Measurements from ENCODE around the gene CORIN. TPM values are rescaled to one million over a fixed set of nuclear protein-coding genes. Genes with fewer than 3 reads are reported as not detected.

Gene CORIN, protein sequence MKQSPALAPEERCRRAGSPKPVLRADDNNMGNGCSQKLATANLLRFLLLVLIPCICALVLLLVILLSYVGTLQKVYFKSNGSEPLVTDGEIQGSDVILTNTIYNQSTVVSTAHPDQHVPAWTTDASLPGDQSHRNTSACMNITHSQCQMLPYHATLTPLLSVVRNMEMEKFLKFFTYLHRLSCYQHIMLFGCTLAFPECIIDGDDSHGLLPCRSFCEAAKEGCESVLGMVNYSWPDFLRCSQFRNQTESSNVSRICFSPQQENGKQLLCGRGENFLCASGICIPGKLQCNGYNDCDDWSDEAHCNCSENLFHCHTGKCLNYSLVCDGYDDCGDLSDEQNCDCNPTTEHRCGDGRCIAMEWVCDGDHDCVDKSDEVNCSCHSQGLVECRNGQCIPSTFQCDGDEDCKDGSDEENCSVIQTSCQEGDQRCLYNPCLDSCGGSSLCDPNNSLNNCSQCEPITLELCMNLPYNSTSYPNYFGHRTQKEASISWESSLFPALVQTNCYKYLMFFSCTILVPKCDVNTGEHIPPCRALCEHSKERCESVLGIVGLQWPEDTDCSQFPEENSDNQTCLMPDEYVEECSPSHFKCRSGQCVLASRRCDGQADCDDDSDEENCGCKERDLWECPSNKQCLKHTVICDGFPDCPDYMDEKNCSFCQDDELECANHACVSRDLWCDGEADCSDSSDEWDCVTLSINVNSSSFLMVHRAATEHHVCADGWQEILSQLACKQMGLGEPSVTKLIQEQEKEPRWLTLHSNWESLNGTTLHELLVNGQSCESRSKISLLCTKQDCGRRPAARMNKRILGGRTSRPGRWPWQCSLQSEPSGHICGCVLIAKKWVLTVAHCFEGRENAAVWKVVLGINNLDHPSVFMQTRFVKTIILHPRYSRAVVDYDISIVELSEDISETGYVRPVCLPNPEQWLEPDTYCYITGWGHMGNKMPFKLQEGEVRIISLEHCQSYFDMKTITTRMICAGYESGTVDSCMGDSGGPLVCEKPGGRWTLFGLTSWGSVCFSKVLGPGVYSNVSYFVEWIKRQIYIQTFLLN
- total RNA-seq (2021; ENCODE audit: unreplicated experiment) (3.5 TPM), Bru-seq, nascent RNA (percentile 52 among the genes with signal in this experiment), BruChase-seq, experiment 1, labeled RNA remaining after a 6-hour chase (percentile 78 among the genes with signal in this experiment), BruChase-seq, experiment 2, labeled RNA remaining after a 2-hour chase (percentile 71 among the genes with signal in this experiment)
- 1.4 and 2.2 TPM in 2 replicates for polyA plus RNA-seq (2012)
- long read RNA-seq, partial matches to known transcripts: 0 of 1 reads
- long read RNA-seq, other reads (novel, unspliced or antisense): 1 of 1 reads

DNA sequence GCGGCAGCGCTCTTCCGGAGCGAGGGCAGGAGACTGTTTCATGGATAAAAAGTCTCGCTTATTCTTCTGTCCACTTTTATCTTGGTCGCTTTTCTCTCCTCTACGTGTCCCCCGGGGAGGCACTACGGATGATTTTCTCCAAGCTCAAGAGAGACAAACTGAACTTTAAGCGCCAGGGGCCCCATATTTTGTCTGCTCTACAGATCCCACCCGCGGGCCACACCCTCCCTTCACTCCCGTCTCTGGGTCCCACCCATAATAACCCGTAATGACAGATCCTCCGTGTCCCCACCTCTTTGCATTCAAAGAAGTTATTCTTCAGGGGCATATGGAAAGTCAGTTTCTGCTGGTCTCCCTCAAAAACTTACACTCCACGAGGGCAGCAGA lies at the start of gene CORIN:
Gene CORIN, minus strand, starts transcription at position 160 of the 387 bp plus-strand sequence. Its CDS starts 118 bp downstream, at position 42.
- ChIA-PET POLR2A (no interaction called here), RAD21 (ENCODE audit: low non-redundant PET in 1 of 2, low total read pairs in 2 of 2, uncharacterized antibody in 2 of 2, unreplicated experiment in 2 of 2) (no interaction called here), CTCF (no interaction called here)
- no peaks in the 10 kb centered on the region for H3K79me2 ChIP-seq (ENCODE audit: insufficient read depth, low read length)
- H3K9ac ChIP-seq (ENCODE audit: low read length): no peak within 1 kb of the TSS
- no peaks in the 10 kb centered on the region for H3K4me1 ChIP-seq (ENCODE audit: control insufficient read depth in 1 of 2, insufficient read depth in 2 of 2, low read length in 2 of 2)
- no peak for ATAC-seq
- no peaks in the 10 kb centered on the region; a peak in 1 of 4 replicates for H3K36me3 ChIP-seq (ENCODE audit: control insufficient read depth in 1 of 2, insufficient read depth in 2 of 2, low read length in 2 of 2)
- H3K4me2 ChIP-seq (ENCODE audit: low read length): no peak within 1 kb of the TSS
- no peaks in the 10 kb centered on the region for H4K20me1 ChIP-seq (ENCODE audit: insufficient read depth)
- TF ChIP-seq POLR2A (IDR thresholded peaks at IDR 0.05; ENCODE audit: borderline replicate concordance, extremely low read depth, insufficient read depth, insufficient read length) (no peak), CEBPB (IDR thresholded peaks at IDR 0.05; ENCODE audit: low read depth) (no peak), EZH2 (IDR thresholded peaks at IDR 0.05) (no peak), ZNF274 (IDR thresholded peaks at IDR 0.05; ENCODE audit: low read depth, low read length) (no peak), SIN3A (IDR thresholded peaks at IDR 0.05; ENCODE audit: low read depth) (no peak), RAD21 (IDR thresholded peaks at IDR 0.05; ENCODE audit: low read depth) (no peak), POLR2AphosphoS5 (IDR thresholded peaks at IDR 0.05; ENCODE audit: low read depth, low read length) (no peak), SP1 (IDR thresholded peaks at IDR 0.05; ENCODE audit: low read depth) (no peak), EZH2phosphoT487 (IDR thresholded peaks at IDR 0.05; ENCODE audit: borderline replicate concordance) (no peak), ELF1 (IDR thresholded peaks at IDR 0.05; ENCODE audit: borderline replicate concordance, low read depth) (no peak), TCF7L2 (IDR thresholded peaks at IDR 0.05; ENCODE audit: borderline replicate concordance, extremely low read depth, insufficient read depth, insufficient read length) (no peak), JUND (IDR thresholded peaks at IDR 0.05) (no peak)
- TF ChIP-seq, protein P1, sequence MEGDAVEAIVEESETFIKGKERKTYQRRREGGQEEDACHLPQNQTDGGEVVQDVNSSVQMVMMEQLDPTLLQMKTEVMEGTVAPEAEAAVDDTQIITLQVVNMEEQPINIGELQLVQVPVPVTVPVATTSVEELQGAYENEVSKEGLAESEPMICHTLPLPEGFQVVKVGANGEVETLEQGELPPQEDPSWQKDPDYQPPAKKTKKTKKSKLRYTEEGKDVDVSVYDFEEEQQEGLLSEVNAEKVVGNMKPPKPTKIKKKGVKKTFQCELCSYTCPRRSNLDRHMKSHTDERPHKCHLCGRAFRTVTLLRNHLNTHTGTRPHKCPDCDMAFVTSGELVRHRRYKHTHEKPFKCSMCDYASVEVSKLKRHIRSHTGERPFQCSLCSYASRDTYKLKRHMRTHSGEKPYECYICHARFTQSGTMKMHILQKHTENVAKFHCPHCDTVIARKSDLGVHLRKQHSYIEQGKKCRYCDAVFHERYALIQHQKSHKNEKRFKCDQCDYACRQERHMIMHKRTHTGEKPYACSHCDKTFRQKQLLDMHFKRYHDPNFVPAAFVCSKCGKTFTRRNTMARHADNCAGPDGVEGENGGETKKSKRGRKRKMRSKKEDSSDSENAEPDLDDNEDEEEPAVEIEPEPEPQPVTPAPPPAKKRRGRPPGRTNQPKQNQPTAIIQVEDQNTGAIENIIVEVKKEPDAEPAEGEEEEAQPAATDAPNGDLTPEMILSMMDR (IDR thresholded peaks at IDR 0.05 in 2 of 3, conservative IDR thresholded peaks at IDR 0.05 in 1 of 3; ENCODE audit: borderline replicate concordance in 1 of 3, insufficient read depth in 1 of 3, low read depth in 2 of 3, low read length in 2 of 3): no peak
- TF ChIP-seq, protein P2, sequence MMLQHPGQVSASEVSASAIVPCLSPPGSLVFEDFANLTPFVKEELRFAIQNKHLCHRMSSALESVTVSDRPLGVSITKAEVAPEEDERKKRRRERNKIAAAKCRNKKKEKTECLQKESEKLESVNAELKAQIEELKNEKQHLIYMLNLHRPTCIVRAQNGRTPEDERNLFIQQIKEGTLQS (IDR thresholded peaks at IDR 0.05): no peak
- TF ChIP-seq, protein P3, sequence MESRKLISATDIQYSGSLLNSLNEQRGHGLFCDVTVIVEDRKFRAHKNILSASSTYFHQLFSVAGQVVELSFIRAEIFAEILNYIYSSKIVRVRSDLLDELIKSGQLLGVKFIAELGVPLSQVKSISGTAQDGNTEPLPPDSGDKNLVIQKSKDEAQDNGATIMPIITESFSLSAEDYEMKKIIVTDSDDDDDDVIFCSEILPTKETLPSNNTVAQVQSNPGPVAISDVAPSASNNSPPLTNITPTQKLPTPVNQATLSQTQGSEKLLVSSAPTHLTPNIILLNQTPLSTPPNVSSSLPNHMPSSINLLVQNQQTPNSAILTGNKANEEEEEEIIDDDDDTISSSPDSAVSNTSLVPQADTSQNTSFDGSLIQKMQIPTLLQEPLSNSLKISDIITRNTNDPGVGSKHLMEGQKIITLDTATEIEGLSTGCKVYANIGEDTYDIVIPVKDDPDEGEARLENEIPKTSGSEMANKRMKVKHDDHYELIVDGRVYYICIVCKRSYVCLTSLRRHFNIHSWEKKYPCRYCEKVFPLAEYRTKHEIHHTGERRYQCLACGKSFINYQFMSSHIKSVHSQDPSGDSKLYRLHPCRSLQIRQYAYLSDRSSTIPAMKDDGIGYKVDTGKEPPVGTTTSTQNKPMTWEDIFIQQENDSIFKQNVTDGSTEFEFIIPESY (IDR thresholded peaks at IDR 0.05; ENCODE audit: extremely low read depth, insufficient replicate concordance, low read length): no peak
- TF ChIP-seq, protein P4, sequence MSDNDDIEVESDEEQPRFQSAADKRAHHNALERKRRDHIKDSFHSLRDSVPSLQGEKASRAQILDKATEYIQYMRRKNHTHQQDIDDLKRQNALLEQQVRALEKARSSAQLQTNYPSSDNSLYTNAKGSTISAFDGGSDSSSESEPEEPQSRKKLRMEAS (IDR thresholded peaks at IDR 0.05): no peak
- intact Hi-C loops (cut with micrococcal nuclease): loop anchor here (10.0 kb wide), 1 partner anchor 133 kb away; no protein-coding TSS in a partner anchor
- H3K27me3 ChIP-seq (ENCODE audit: insufficient read depth, low read length): no peaks in the 10 kb centered on the region
- no peak for DNase-seq (ENCODE audit: low read depth, low spot score)
- no peak within 1 kb of the TSS for H2AFZ ChIP-seq (ENCODE audit: low read depth, low read length, poor library complexity, severe bottlenecking)
- H3K27ac ChIP-seq (ENCODE audit: low read depth, low read length): no peak within 1 kb of the TSS
- no peaks in the 10 kb centered on the region for H3K9me3 ChIP-seq (ENCODE audit: control insufficient read depth in 1 of 2, insufficient read depth in 1 of 2, low read depth in 1 of 2, low read length in 2 of 2)
- no TSS peak for BruUV-seq (replicated peaks)
- no peaks in the 10 kb centered on the region for H3K9me2 ChIP-seq (ENCODE audit: insufficient read depth)
- H3K4me3 ChIP-seq (replicated peaks in 1 of 2; ENCODE audit: low read depth in 1 of 2, low read length in 2 of 2): no peak within 1 kb of the TSS

Data from HCT116 (cell line).